K562 (cell line): Measurements from ENCODE around the gene LCE1E. TPM values are rescaled to one million over a fixed set of nuclear protein-coding genes. Genes with fewer than 3 reads are reported as not detected.

Source experiments
- ATAC-seq: fragments of 200-7000 bp; cut with Tn5 transposase; 3 replicates; pipeline ENCODE4 v1.9.1; 2020; ENCODE audit warnings: moderate library complexity
- BruUV-seq: library from RNA; stranded (reverse); fragments of 400-500 nt; replicated peaks from 2 replicates; lab custom pipeline; 2021; lab: Mats Ljungman, UMichigan
- CTCF ChIA-PET: fragments of 300-600 bp; formaldehyde crosslinking; extraction: SDS; loops from one replicate; lab custom pipeline; 2021; ENCODE audit warnings: low intra/inter-chr PET ratio; lab: Yijun Ruan, JAX
- POLR2A ChIA-PET: fragments of 300-600, 350-650 bp; sonication (Branson Sonifier 250); formaldehyde crosslinking; extraction: SDS; loops from one replicate; lab custom pipeline; 2021; ENCODE audit warnings: antibody characterized with exemption, inconsistent platforms; lab: Yijun Ruan, JAX
- DNase-seq, 4 experiments: peaks; one replicate each; pipeline versions ENCODE4 v3.0.0 to v3.0.0-alpha.2; 2011 to 2018; ENCODE audit warnings: low spot score in 3 of 4, mixed read lengths in 3 of 4; ENCODE audit errors: extremely low read depth in 1 of 4
- FAIRE-seq: peaks from 2 replicates; lab custom pipeline; 2011; peaks lifted over from hg19 to GRCh38; lab: Jason Lieb, UNC
- H2AFZ ChIP-seq: 2 replicates; pipeline ENCODE4 v1.6.0; 2011; ENCODE audit warnings: low read depth, low read length, control low read depth, inconsistent platforms
- H3K27ac ChIP-seq: fragments of 200-600 bp; 3 replicates; pipeline ENCODE4 v1.8.0; 2011; ENCODE audit warnings: low read depth, mild to moderate bottlenecking, control low read depth, inconsistent platforms, low read length, moderate library complexity, mixed read lengths; ENCODE audit errors: extremely low read depth
- H3K27me3 ChIP-seq, 2 experiments: fragments of 300-600 bp in 1 of 2; 2 replicates in 1 of 2; 3 replicates in 1 of 2; pipeline versions ENCODE4 v1.6.0 to v1.8.0; 2011; ENCODE audit warnings: inconsistent platforms in 2 of 2, low read length in 2 of 2, mild to moderate bottlenecking in 1 of 2, mixed read lengths in 1 of 2, moderate library complexity in 1 of 2; ENCODE audit not compliant: control insufficient read depth in 2 of 2, insufficient read depth in 2 of 2
- H3K36me3 ChIP-seq: fragments of 300-600 bp; 3 replicates; pipeline ENCODE4 v1.8.0; 2011; ENCODE audit warnings: mild to moderate bottlenecking, low read length, inconsistent platforms; ENCODE audit not compliant: control insufficient read depth, insufficient read depth
- H3K4me1 ChIP-seq, 2 experiments: fragments of 200-600 bp in 1 of 2; replicated peaks in 1 of 2; 2 replicates in 1 of 2; 3 replicates in 1 of 2; pipeline versions ENCODE4 v1.5.1 to v1.8.0; 2011; ENCODE audit warnings: inconsistent platforms in 2 of 2, low read length in 2 of 2, mild to moderate bottlenecking in 1 of 2, mixed read lengths in 1 of 2, moderate library complexity in 1 of 2; ENCODE audit not compliant: control insufficient read depth in 2 of 2, insufficient read depth in 2 of 2
- H3K4me2 ChIP-seq: 2 replicates; pipeline ENCODE4 v1.6.1; 2011; ENCODE audit warnings: low read length, control low read depth, inconsistent platforms, mixed read lengths; ENCODE audit not compliant: insufficient read depth
- H3K4me3 ChIP-seq: fragments of 200-600 bp; sonication (generic), shearing (Covaris generic); 2 replicates; pipeline ENCODE4 v1.5.1; 2016; ENCODE audit warnings: control low read depth, inconsistent platforms
- H3K79me2 ChIP-seq: fragments of 200-600 bp; 3 replicates; pipeline ENCODE4 v1.8.0; 2011; ENCODE audit warnings: low read length, inconsistent platforms; ENCODE audit not compliant: control insufficient read depth, insufficient read depth
- H3K9ac ChIP-seq, 2 experiments: 2 replicates each; pipeline versions ENCODE4 v1.6.0 to v1.6.1; 2011; ENCODE audit warnings: low read depth in 2 of 2, low read length in 2 of 2, control low read depth in 1 of 2, inconsistent platforms in 1 of 2, mild to moderate bottlenecking in 1 of 2, mixed read lengths in 1 of 2; ENCODE audit not compliant: insufficient read depth in 1 of 2
- H3K9me1 ChIP-seq: one replicate; pipeline ENCODE4 v1.6.0; 2011; ENCODE audit warnings: inconsistent platforms, mild to moderate bottlenecking, low read length, moderate library complexity; ENCODE audit not compliant: control insufficient read depth, insufficient read depth
- H3K9me3 ChIP-seq: replicated peaks from 2 replicates; pipeline ENCODE4 v1.5.1; 2011; ENCODE audit warnings: low read depth, low read length, inconsistent platforms; ENCODE audit not compliant: control insufficient read depth, insufficient read depth
- H4K20me1 ChIP-seq: replicated peaks from 2 replicates; pipeline ENCODE4 v1.6.1; 2011; ENCODE audit warnings: low read length, inconsistent platforms, mixed read lengths; ENCODE audit not compliant: control insufficient read depth, insufficient read depth
- BCLAF1 ChIP-seq, 2 experiments: fragments of 450-650 bp in 1 of 2; IDR thresholded peaks; 2 replicates each; pipeline ENCODE4 v1.6.1; 2011 to 2017; ENCODE audit warnings: low read depth in 2 of 2, antibody characterized with exemption in 1 of 2, borderline replicate concordance in 1 of 2, low read length in 1 of 2, mild to moderate bottlenecking in 1 of 2, mixed read lengths in 1 of 2; ENCODE audit not compliant: control insufficient read depth in 1 of 2
- GABPA ChIP-seq: fragments of 200-800 bp; sonication (Bioruptor generic); conservative IDR thresholded peaks from 2 replicates; pipeline ENCODE4 v1.6.1; 2016; ENCODE audit warnings: low read depth, missing genetic modification characterization, missing compliant biosample characterization
- NFE2 ChIP-seq: IDR thresholded peaks from 2 replicates; pipeline ENCODE4 v1.6.1; 2014; ENCODE audit warnings: antibody characterized with exemption, low read depth
- ZNF197 ChIP-seq: fragments of 200-800 bp; sonication (Bioruptor generic); IDR thresholded peaks from 2 replicates; pipeline ENCODE4 v1.6.1; 2016; ENCODE audit warnings: low read depth, missing genetic modification characterization, missing compliant biosample characterization
- ZNF277 ChIP-seq: fragments of 250-450 bp; sonication (Bioruptor Pico); IDR thresholded peaks from 2 replicates; pipeline ENCODE4 v1.8.0; 2022; ENCODE audit warnings: inconsistent platforms, mild to moderate bottlenecking, moderate library complexity, borderline replicate concordance
- ZNF408 ChIP-seq: fragments of 250-450 bp; sonication (Bioruptor Pico); IDR thresholded peaks from 2 replicates; pipeline ENCODE4 v1.4.0; 2020; ENCODE audit warnings: low read depth, mild to moderate bottlenecking, moderate library complexity
- WGBS: fragments of 100-300 bp; shearing (Covaris generic); methylation state at CpG from one replicate; pipeline ENCODE4 v1.1.6; 2016; ENCODE audit warnings: low coverage, mixed read lengths; ENCODE audit not compliant: insufficient coverage; ENCODE audit errors: missing lambda C conversion rate; 5-methylcytosine and 5-hydroxymethylcytosine counted together
- in situ Hi-C: fragments of 300-500 bp; cut with MboI; formaldehyde crosslinking; loops from 4 replicates; pipeline ENCODE4 v1.15.0; 2018; ENCODE audit warnings: inconsistent platforms, mixed read lengths
- intact Hi-C: fragments of 100-400 bp; cut with micrococcal nuclease; formaldehyde crosslinking; loops from 2 replicates; pipeline ENCODE4 v1.14.2; 2022
- polyA plus RNA-seq, 8 experiments: library from polyadenylated mRNA; depleted of rRNA in 4 of 8; stranded (reverse) in 5 of 8; unstranded in 3 of 8; fragments of >200 nt; fragmentation: Nextera tagmentation in 2 of 8; fragmentation: Illumina TruSeq in 1 of 8; extraction: Ambion mirVana in 2 of 8; extraction: Trizol in 1 of 8; gene quantifications; 2 replicates each; pipeline versions ENCODE4 v1.2.1 to v1.2.3, GENCODE V29; 2011 to 2014; ENCODE audit warnings: inconsistent platforms in 1 of 8, missing spikeins in 1 of 8
- total RNA-seq, 7 experiments: library from RNA; depleted of rRNA in 6 of 7; stranded (reverse); fragments of >200 nt in 6 of 7; fragmentation: Illumina TruSeq in 2 of 7; extraction: Trizol in 2 of 7; gene quantifications; 2 replicates each; pipeline versions ENCODE4 v1.2.1 to v1.2.3, GENCODE V29; 2011 to 2021; ENCODE audit warnings: low replicate concordance in 1 of 7

Gene LCE1E
- total and polyA plus RNA-seq, 9 of the 15 experiments (the other 6 are each of a cell fraction or from before 2014, with no cell fraction given) = not detected

- TF ChIP-seq ZNF277 (CRISPR knock-in tag) = no peak
- TF ChIP-seq BCLAF1 (IDR thresholded peaks at IDR 0.05; ENCODE audit: borderline replicate concordance in 1 of 2, control insufficient read depth in 1 of 2, low read depth in 2 of 2, low read length in 1 of 2) = no peak
Measured at GRCh38 chr1:152753586-152753985, 32.5 kb upstream of the LCE1E start (continued).

GRCh38 chr1:152756872-152757271 lies 29.2 kb upstream of the LCE1E start:
- H3K79me2 ChIP-seq = no peaks in the 10 kb centered on the region
- H3K4me2 ChIP-seq = no peak overlapping the region
- WGBS = 0% methylated on average over 1 of the region's 2 CpGs
- peaks cover 3% of the 10 kb centered on the region; the same call in 1 of the 2 replicates for H4K20me1 ChIP-seq
- no peak overlapping the region for H3K4me3 ChIP-seq
- H3K27me3 ChIP-seq = peaks cover 0 to 19% of the 10 kb centered on the region in 2 experiments; a peak in 2 of 5 replicates
- TF ChIP-seq NFE2 = 0 out of 2 replicates have a peak, but pooled peaks have one; percentile 13
- TF ChIP-seq ZNF197 (CRISPR knock-in tag) = no peak
- TF ChIP-seq ZNF408 (CRISPR knock-in tag) = no peak
- TF ChIP-seq GABPA (tag) = no peak
- no peaks in the 10 kb centered on the region; a peak in 1 of 5 replicates for H3K4me1 ChIP-seq
- CTCF ChIA-PET = no interaction called here
- no peaks in the 10 kb centered on the region for H3K9me3 ChIP-seq
- no peak overlapping the region for H2AFZ ChIP-seq
- no TSS peak for BruUV-seq
- DNase-seq (no peak), FAIRE-seq (no peak), ATAC-seq (no peak)
- no peak overlapping the region for H3K9ac ChIP-seq
- in situ Hi-C loops = no loop called here
- no peaks in the 10 kb centered on the region for H3K9me1 ChIP-seq
- POLR2A ChIA-PET = no interaction called here
- H3K36me3 ChIP-seq = no peaks in the 10 kb centered on the region
- intact Hi-C loops = no loop called here
- no peak overlapping the region for H3K27ac ChIP-seq
